ENCODE results near the gene ALDH1A2.

ALDH1A2 gene

DNA sequence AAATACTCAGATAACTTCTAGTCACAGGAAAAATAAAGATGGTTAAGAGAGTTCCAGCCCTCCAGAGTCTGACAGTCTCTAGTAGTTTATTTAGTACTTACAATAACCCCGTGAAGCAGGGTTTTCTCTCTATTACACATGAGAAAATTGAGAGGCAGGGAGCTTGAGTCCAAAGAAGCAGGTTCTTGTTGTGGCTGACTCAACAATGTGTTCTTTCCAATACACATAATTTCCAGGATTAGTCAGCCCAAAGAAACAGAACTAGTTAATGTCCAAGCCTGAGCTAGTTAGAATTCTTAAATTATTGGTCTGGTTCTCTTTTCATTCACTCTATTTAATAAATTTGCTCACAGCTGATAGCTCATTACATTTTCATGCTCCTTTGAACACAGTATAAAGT lies 49.9 kb downstream of the ALDH1A2 start:
- no peaks in the 10 kb centered on the region for H3K9me3 ChIP-seq
- H3K4me3 ChIP-seq (ENCODE audit: low read depth in 1 of 2, low read length in 1 of 2) = no peak overlapping the region
- H3K4me1 ChIP-seq (ENCODE audit: control insufficient read depth in 1 of 2, insufficient read depth in 1 of 2, low read depth in 1 of 2, low read length in 1 of 2) = peaks cover 0 to 4% of the 10 kb centered on the region in 2 experiments
- H3K27ac ChIP-seq = no peak overlapping the region
- TF ChIP-seq, protein P1, sequence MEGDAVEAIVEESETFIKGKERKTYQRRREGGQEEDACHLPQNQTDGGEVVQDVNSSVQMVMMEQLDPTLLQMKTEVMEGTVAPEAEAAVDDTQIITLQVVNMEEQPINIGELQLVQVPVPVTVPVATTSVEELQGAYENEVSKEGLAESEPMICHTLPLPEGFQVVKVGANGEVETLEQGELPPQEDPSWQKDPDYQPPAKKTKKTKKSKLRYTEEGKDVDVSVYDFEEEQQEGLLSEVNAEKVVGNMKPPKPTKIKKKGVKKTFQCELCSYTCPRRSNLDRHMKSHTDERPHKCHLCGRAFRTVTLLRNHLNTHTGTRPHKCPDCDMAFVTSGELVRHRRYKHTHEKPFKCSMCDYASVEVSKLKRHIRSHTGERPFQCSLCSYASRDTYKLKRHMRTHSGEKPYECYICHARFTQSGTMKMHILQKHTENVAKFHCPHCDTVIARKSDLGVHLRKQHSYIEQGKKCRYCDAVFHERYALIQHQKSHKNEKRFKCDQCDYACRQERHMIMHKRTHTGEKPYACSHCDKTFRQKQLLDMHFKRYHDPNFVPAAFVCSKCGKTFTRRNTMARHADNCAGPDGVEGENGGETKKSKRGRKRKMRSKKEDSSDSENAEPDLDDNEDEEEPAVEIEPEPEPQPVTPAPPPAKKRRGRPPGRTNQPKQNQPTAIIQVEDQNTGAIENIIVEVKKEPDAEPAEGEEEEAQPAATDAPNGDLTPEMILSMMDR (IDR thresholded peaks at IDR 0.05) = no peak
- peaks cover 22% of the 10 kb centered on the region for H3K27me3 ChIP-seq
- no peaks in the 10 kb centered on the region for H3K36me3 ChIP-seq

- H3K36me3 ChIP-seq = no peaks in the 10 kb centered on the region
- no peak overlapping the region for H3K27ac ChIP-seq
- H3K27me3 ChIP-seq = peaks cover 22% of the 10 kb centered on the region
- TF ChIP-seq, protein P1 (IDR thresholded peaks at IDR 0.05) = no peak
- no peaks in the 10 kb centered on the region for H3K9me3 ChIP-seq
- H3K4me3 ChIP-seq (ENCODE audit: low read depth in 1 of 2, low read length in 1 of 2) = no peak overlapping the region
- peaks cover 0 to 4% of the 10 kb centered on the region in 2 experiments for H3K4me1 ChIP-seq (ENCODE audit: control insufficient read depth in 1 of 2, insufficient read depth in 1 of 2, low read depth in 1 of 2, low read length in 1 of 2)
Measured at GRCh38 chr15:58014470-58014869, 51.0 kb downstream of the ALDH1A2 start.

DNA sequence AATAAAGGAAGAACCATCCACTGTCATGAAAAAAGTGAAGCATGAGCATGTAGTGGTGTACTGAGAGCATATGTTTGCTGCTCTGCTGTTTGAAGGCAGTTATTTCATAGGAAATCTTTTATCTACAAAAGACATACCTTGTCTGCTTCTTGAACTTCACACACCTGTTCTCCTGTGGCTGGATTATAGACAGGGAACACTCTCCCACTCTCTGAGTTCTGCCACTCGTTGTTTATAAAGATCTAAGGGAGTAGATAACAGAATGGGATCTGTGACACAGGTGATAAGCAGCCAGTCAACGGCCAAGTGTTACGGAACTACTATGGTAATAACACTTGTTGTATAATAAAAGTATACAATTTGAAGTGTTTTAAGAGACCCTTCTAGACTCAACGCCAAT lies 51.5 kb downstream of the ALDH1A2 start:
- TF ChIP-seq, protein P1 (IDR thresholded peaks at IDR 0.05) = no peak
- H3K36me3 ChIP-seq = no peaks in the 10 kb centered on the region
- H3K4me3 ChIP-seq (ENCODE audit: low read depth in 1 of 2, low read length in 1 of 2) = no peak overlapping the region
- H3K27me3 ChIP-seq = peaks cover 22% of the 10 kb centered on the region
- no peak overlapping the region for H3K27ac ChIP-seq
- peaks cover 0 to 4% of the 10 kb centered on the region in 2 experiments for H3K4me1 ChIP-seq (ENCODE audit: control insufficient read depth in 1 of 2, insufficient read depth in 1 of 2, low read depth in 1 of 2, low read length in 1 of 2)
- no peaks in the 10 kb centered on the region for H3K9me3 ChIP-seq

- Histone ChIP-seq H3K36me3 (no peaks in the 10 kb centered on the region), H3K9me3 (no peaks in the 10 kb centered on the region), H3K4me1 (ENCODE audit: control insufficient read depth in 1 of 2, insufficient read depth in 1 of 2, low read depth in 1 of 2, low read length in 1 of 2) (no peaks in the 10 kb centered on the region), H3K27me3 (peaks cover 22% of the 10 kb centered on the region), H3K4me3 (ENCODE audit: low read depth in 1 of 2, low read length in 1 of 2) (no peak overlapping the region), H3K27ac (no peak overlapping the region)
- TF ChIP-seq, protein P1 (IDR thresholded peaks at IDR 0.05) = no peak
Measured at GRCh38 chr15:58010983-58011382, 54.5 kb downstream of the ALDH1A2 start.

GRCh38 chr15:58003810-58004209 lies 61.7 kb downstream of the ALDH1A2 start:
- H3K4me3 ChIP-seq (ENCODE audit: low read depth in 1 of 2, low read length in 1 of 2) = no peak overlapping the region
- TF ChIP-seq, protein P1 (IDR thresholded peaks at IDR 0.05) = no peak
- H3K27me3 ChIP-seq = peaks cover 22% of the 10 kb centered on the region
- H3K4me1 ChIP-seq (ENCODE audit: control insufficient read depth in 1 of 2, insufficient read depth in 1 of 2, low read depth in 1 of 2, low read length in 1 of 2) = no peaks in the 10 kb centered on the region
- H3K9me3 ChIP-seq = no peaks in the 10 kb centered on the region
- no peaks in the 10 kb centered on the region for H3K36me3 ChIP-seq
- no peak overlapping the region for H3K27ac ChIP-seq

Measured in neutrophil (primary cell).